ENCODE measurements around the gene BRD1. TPM values are rescaled to one million over a fixed set of nuclear protein-coding genes. Genes with fewer than 3 reads are reported as not detected.

The BRD1 gene
- total and polyA plus RNA-seq, 9 of the 15 experiments (the other 6 are each of a cell fraction or from before 2014, with no cell fraction given) = 0.42 to 17.6 (median 5.5) TPM

DNA sequence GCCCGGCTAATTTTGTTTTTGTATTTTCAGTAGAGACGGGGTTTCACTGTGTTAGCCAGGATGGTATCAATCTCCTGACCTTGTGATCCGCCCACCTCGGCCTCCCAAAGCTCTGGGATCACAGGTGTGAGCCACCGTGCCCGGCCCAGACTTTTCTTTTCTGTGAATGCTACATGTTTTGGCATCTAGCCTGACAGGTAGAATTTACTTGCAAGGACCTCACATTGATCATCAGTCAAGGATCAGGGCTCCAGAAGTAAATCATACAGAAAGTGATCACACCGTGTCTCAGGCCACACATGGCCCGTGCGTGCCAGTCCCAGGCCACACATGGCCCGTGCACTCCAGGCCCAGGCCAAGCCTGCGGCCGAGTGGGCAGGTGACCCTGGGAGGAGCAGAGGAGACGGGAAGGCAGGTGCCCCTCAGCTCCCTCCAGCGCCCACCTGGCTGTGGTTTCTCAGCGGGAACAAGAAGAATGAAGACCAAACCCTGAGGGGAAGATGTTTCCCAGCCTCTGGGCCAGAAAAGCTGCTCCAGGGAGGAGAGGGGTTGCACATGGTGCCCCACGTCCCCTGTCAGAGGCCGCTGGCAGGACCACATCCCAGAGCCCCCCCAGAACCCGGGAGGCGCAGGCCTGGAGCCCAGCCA is 76.2 kb downstream of the BRD1 start (continued):
- TF ChIP-seq, protein P1, sequence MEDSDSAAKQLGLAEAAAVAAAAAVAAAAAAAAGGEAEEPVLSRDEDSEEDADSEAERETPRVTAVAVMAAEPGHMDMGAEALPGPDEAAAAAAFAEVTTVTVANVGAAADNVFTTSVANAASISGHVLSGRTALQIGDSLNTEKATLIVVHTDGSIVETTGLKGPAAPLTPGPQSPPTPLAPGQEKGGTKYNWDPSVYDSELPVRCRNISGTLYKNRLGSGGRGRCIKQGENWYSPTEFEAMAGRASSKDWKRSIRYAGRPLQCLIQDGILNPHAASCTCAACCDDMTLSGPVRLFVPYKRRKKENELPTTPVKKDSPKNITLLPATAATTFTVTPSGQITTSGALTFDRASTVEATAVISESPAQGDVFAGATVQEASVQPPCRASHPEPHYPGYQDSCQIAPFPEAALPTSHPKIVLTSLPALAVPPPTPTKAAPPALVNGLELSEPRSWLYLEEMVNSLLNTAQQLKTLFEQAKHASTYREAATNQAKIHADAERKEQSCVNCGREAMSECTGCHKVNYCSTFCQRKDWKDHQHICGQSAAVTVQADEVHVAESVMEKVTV (CRISPR knock-in tag; IDR thresholded peaks at IDR 0.05) = no peak
- TF ChIP-seq, protein P2, sequence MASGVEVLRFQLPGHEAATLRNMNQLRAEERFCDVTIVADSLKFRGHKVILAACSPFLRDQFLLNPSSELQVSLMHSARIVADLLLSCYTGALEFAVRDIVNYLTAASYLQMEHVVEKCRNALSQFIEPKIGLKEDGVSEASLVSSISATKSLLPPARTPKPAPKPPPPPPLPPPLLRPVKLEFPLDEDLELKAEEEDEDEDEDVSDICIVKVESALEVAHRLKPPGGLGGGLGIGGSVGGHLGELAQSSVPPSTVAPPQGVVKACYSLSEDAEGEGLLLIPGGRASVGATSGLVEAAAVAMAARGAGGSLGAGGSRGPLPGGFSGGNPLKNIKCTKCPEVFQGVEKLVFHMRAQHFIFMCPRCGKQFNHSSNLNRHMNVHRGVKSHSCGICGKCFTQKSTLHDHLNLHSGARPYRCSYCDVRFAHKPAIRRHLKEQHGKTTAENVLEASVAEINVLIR (CRISPR knock-in tag; IDR thresholded peaks at IDR 0.05) = no peak
- TF ChIP-seq NCOA2 (IDR thresholded peaks at IDR 0.05; ENCODE audit: partially characterized antibody in 2 of 2) (no peak), ATF7 (IDR thresholded peaks at IDR 0.05) (no peak), ZBTB17 (CRISPR knock-in tag; IDR thresholded peaks at IDR 0.05) (no peak), CEBPG (CRISPR knock-in tag; IDR thresholded peaks at IDR 0.05) (no peak), CEBPG (tag; conservative IDR thresholded peaks at IDR 0.05 in 1 of 2, IDR thresholded peaks at IDR 0.05 in 1 of 2) (no peak), SMARCA4 (IDR thresholded peaks at IDR 0.05) (no peak), DMBX1 (CRISPR knock-in tag; IDR thresholded peaks at IDR 0.05; ENCODE audit: borderline replicate concordance) (no peak), POLR2G (IDR thresholded peaks at IDR 0.05; ENCODE audit: low read depth, low read length) (no peak)

All from K562 (cell line).